ENCODE data around the gene RPA1.

DNA sequence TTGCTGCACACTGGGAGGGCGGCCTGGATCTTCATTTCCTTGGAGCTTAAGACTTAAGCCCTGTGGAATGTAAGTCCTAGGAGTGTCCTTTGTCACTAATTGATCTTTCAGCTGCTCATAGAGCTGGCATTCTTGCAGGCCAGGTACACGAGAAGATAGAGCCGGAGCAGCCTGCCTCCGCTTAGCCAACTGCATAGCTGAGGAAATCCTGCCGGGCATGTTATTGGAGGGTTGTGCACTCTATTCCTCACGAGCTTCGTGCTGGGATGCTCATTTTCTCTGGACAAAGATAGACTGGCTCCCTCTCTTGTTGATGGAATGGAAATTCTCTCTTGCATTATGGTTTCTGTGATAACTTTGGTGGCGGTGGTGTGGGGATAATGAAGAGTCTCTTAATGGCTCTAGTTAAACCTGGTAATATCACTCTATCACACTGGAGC lies 76.9 kb downstream of the RPA1 start:
- TF ChIP-seq POLR2A (IDR thresholded peaks at IDR 0.05; ENCODE audit: low read depth, low read length) (no peak), POLR2AphosphoS5 (IDR thresholded peaks at IDR 0.05; ENCODE audit: low read depth, low read length) (no peak), TAF1 (IDR thresholded peaks at IDR 0.05; ENCODE audit: borderline replicate concordance, low read depth, low read length) (no peak)
